H1 (cell line): ENCODE data around the gene HOXB4. TPM values are rescaled to one million over a fixed set of nuclear protein-coding genes. Genes with fewer than 3 reads are reported as not detected.

ENCODE experiments used
- BCL11A ChIP-seq, 2 experiments: IDR thresholded peaks; one replicate each; pipeline ENCODE4 v1.6.1; 2011; ENCODE audit warnings: low read depth in 2 of 2, low read length in 2 of 2, mild to moderate bottlenecking in 2 of 2
- FOSL1 ChIP-seq: IDR thresholded peaks from 2 replicates; pipeline ENCODE4 v1.6.1; 2011; ENCODE audit warnings: mild to moderate bottlenecking, low read depth, low read length, moderate library complexity; ENCODE audit not compliant: insufficient read depth
- KDM4A ChIP-seq: IDR thresholded peaks from one replicate; pipeline ENCODE4 v1.7.1; 2012; ENCODE audit warnings: low read depth, mild to moderate bottlenecking, moderate library complexity, low read length, inconsistent platforms; ENCODE audit not compliant: severe bottlenecking
- RXRA ChIP-seq: IDR thresholded peaks from 2 replicates; pipeline ENCODE4 v1.6.1; 2011; ENCODE audit warnings: low read depth, mild to moderate bottlenecking, low read length, moderate library complexity; ENCODE audit not compliant: insufficient read depth
- microRNA counts: library from miRNA; unstranded; fragments of <30 nt; microRNA quantifications from one replicate; lab custom pipeline; 2015
- polyA plus RNA-seq, 7 experiments: library from polyadenylated mRNA; depleted of rRNA in 3 of 7; stranded (reverse) in 5 of 7; unstranded in 2 of 7; fragments of >200 nt in 5 of 7; fragments of 200-250 nt in 2 of 7; gene quantifications; 1 replicate in 5 of 7; 2 replicates in 1 of 7; 4 replicates in 1 of 7; pipeline versions ENCODE4 v1.2.1 to v1.2.3, GENCODE V29; 2011 to 2013; ENCODE audit warnings: missing spikeins in 2 of 7, mixed read lengths in 2 of 7
- total RNA-seq: library from RNA; stranded (reverse); fragmentation: NEBNext Ultra II Directional; extraction: Animal tissue kit (Norgen Biotek cat#: 25700); gene quantifications from 2 replicates; pipeline ENCODE4 v1.2.1, GENCODE V29; 2021

Gene HOXB4
- total and polyA plus RNA-seq, 2 of the 8 experiments (the other 6 are each of a cell fraction or from before 2014, with no cell fraction given) = not detected

- peak; percentile 90 for TF ChIP-seq RXRA
- no peak for TF ChIP-seq KDM4A
- no peak for TF ChIP-seq FOSL1
- TF ChIP-seq BCL11A (IDR thresholded peaks at IDR 0.05; ENCODE audit: low read depth in 2 of 2, low read length in 2 of 2) = no peak
- TF ChIP-seq, all 59 proteins: peak for 5
Observed at GRCh38 chr17:48526608-48527546, 51.3 kb downstream of the HOXB4 start (continued).

MicroRNAs encoded within 50 kb of the gene (microRNA counts, 767-probe panel; counts per million panel counts)
- 879 counts per million, percentile 95 among the panel's probes with 10 or more counts for microRNA hsa-miR-10a-5p (lab: Ali Mortazavi, UCI)

Other genes starting within 250 kb of the HOXB4 start
- gene SKAP1, start 148.1 kb downstream of the HOXB4 start, total RNA-seq = not detected in 2 replicates
- not detected in 2 replicates for gene SKAP1, start 148.1 kb downstream of the HOXB4 start, polyA plus RNA-seq (2011; rRNA removed)
- gene HOXB1, start 47.3 kb downstream of the HOXB4 start, total RNA-seq = not detected in 2 replicates
- not detected in 2 replicates for gene HOXB1, start 47.3 kb downstream of the HOXB4 start, polyA plus RNA-seq (2011; rRNA removed)
- gene HOXB2, start 33.2 kb downstream of the HOXB4 start, total RNA-seq = not detected in 2 replicates
- gene HOXB2, start 33.2 kb downstream of the HOXB4 start, polyA plus RNA-seq (2011; rRNA removed) = not detected in 2 replicates
- gene HOXB3, start 11.9 kb upstream of the HOXB4 start, total RNA-seq = not detected in 2 replicates
- gene HOXB3, start 11.9 kb upstream of the HOXB4 start, polyA plus RNA-seq (2011; rRNA removed) = not detected in 2 replicates
- gene HOXB5, start 15.4 kb upstream of the HOXB4 start, total RNA-seq = not detected in 2 replicates
- gene HOXB5, start 15.4 kb upstream of the HOXB4 start, polyA plus RNA-seq (2011; rRNA removed) = not detected in 2 replicates
- gene HOXB6, start 26.6 kb upstream of the HOXB4 start, total RNA-seq = not detected in 2 replicates
- gene HOXB6, start 26.6 kb upstream of the HOXB4 start, polyA plus RNA-seq (2011; rRNA removed) = not detected in 2 replicates
- gene HOXB7, start 32.7 kb upstream of the HOXB4 start, total RNA-seq = not detected in 2 replicates
- gene HOXB7, start 32.7 kb upstream of the HOXB4 start, polyA plus RNA-seq (2011; rRNA removed) = not detected in 2 replicates
- not detected in 2 replicates for gene HOXB8, start 36.9 kb upstream of the HOXB4 start, total RNA-seq
- gene HOXB8, start 36.9 kb upstream of the HOXB4 start, polyA plus RNA-seq (2011; rRNA removed) = not detected in 2 replicates
- gene HOXB9, start 48.0 kb upstream of the HOXB4 start, total RNA-seq = not detected in 2 replicates
- not detected in 2 replicates for gene HOXB9, start 48.0 kb upstream of the HOXB4 start, polyA plus RNA-seq (2011; rRNA removed)
- gene PRAC1, start 144.2 kb upstream of the HOXB4 start, total RNA-seq = not detected in 2 replicates
- not detected in 2 replicates for gene PRAC1, start 144.2 kb upstream of the HOXB4 start, polyA plus RNA-seq (2011; rRNA removed)
- gene PRAC2, start 144.8 kb upstream of the HOXB4 start, total RNA-seq = not detected in 2 replicates
- not detected in 2 replicates for gene PRAC2, start 144.8 kb upstream of the HOXB4 start, polyA plus RNA-seq (2011; rRNA removed)
- not detected in 2 replicates for gene HOXB13, start 150.4 kb upstream of the HOXB4 start, total RNA-seq
- gene HOXB13, start 150.4 kb upstream of the HOXB4 start, polyA plus RNA-seq (2011; rRNA removed) = not detected in 2 replicates
- gene TTLL6, start 238.9 kb upstream of the HOXB4 start, total RNA-seq = 2.6 and 2.7 TPM in 2 replicates
- 4.3 and 5.0 TPM in 2 replicates for gene TTLL6, start 238.9 kb upstream of the HOXB4 start, polyA plus RNA-seq (2011; rRNA removed)